ENCODE data around the gene MTRF1L.

MTRF1L gene

GRCh38 chr6:153002613-153003365 lies at the start of gene MTRF1L:
MTRF1L (minus strand) TSS chr6:153002709; CDS start chr6:153002685, 24 bp downstream.
- DNase-seq (ENCODE audit: low read depth in 3 of 3) = peak; percentile 70 to 72 (median 70)

GRCh38 chr6:153051801-153052200 lies 49.3 kb upstream of the MTRF1L start:
- DNase-seq (ENCODE audit: low read depth in 3 of 3) = no peak

DNA sequence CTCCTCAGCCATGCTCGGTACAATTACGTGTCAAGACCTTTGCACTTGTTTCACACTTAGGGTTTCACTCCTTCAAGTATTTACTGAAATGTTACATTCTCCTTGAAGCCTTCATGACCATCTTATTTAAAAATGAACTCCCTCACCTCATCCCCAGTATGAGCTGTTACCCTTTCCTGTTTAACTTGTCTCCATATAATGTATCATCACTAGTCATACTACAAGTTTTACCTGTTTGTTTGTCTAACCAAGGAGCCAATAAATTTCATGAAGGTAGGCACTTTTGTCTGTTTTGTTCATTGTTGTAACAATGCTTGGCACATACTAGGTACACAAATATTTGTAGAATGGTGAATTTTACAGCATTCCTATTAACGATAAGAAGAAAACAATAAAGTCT lies 46.1 kb upstream of the MTRF1L start:
- DNase-seq (ENCODE audit: low read depth in 3 of 3) = no peak

- no peak for DNase-seq (ENCODE audit: low read depth in 3 of 3)
Observed at GRCh38 chr6:153047386-153047785, 44.9 kb upstream of the MTRF1L start.

- no peak for DNase-seq (ENCODE audit: low read depth in 3 of 3)
Observed at GRCh38 chr6:153045271-153045670, 42.8 kb upstream of the MTRF1L start.

GRCh38 chr6:153044295-153044694 lies 41.8 kb upstream of the MTRF1L start:
- no peak for DNase-seq (ENCODE audit: low read depth in 3 of 3)

GRCh38 chr6:153043719-153044118 lies 41.2 kb upstream of the MTRF1L start:
- no peak for DNase-seq (ENCODE audit: low read depth in 3 of 3)

- no peak for DNase-seq (ENCODE audit: low read depth in 3 of 3)
Observed at GRCh38 chr6:153038378-153039057, 36.0 kb upstream of the MTRF1L start.

DNA sequence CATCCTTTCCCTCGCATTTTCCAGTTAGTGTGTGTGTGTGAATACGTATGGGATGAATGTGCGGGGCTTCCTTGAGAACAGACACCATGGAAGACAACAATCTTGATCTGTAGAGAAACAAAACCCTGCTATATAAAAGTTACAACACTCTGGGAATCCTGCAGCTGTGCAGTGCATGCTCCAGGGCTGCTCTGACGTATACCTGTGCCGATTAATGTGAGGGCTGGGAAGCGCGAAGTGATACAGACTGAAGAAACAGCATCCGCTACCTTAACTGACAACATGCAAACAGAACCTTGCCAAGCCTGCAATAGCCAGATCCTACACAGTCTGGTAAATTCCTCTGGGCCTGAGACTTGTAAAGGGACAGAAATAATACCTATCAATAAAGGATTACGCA lies 31.6 kb upstream of the MTRF1L start:
- DNase-seq (ENCODE audit: low read depth in 3 of 3) = no peak

GRCh38 chr6:153032255-153032882 lies 29.9 kb upstream of the MTRF1L start:
- DNase-seq (ENCODE audit: low read depth in 3 of 3) = no peak

DNA sequence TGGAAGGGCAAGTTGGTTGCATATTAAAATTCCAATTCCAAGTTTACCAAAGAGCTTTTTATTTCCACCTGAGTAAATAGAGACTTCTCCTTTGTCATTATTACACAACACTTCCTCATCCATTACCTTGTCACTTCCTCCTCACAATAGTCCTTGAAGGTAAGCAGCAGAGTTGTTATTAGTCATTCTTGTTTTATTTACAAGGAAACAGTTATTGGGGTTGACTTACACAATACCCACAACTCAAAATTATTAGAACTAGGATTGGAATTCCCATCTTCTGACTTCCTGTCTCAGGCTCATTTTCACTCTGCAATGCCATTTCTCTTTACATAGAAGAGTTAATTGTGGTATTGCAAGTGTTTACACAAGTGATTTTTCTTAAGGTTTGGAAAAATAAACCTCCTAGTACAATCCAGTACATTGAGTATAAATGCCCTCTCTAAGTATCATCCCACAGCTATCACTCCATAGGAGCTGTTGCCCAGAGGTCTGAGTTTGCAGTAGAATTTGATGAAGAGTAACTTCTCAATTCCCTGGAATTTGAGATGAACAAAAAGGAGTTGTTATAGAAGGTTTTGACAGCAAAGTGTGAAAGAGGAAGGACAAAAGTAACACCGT lies 28.9 kb upstream of the MTRF1L start:
- DNase-seq (ENCODE audit: low read depth in 3 of 3) = no peak

DNA sequence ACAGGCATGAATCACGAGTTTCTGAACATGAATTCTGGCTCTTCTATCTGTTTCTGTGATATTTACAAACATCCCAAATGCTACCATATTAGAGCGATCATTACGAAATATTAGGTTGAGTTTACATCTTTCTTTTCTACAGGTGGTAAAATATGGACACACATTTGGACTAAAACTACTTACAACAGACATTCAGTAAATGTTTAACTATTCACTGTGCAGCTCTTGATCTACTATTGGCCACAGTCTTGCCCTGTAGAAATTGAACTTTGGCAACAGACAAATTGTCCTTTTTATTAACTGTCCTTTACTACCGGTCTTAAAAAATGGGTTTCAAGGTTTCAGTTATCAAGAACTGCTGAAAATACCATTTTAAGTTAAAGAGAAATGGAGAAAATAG lies 26.5 kb upstream of the MTRF1L start:
- DNase-seq (ENCODE audit: low read depth in 3 of 3) = no peak

DNA sequence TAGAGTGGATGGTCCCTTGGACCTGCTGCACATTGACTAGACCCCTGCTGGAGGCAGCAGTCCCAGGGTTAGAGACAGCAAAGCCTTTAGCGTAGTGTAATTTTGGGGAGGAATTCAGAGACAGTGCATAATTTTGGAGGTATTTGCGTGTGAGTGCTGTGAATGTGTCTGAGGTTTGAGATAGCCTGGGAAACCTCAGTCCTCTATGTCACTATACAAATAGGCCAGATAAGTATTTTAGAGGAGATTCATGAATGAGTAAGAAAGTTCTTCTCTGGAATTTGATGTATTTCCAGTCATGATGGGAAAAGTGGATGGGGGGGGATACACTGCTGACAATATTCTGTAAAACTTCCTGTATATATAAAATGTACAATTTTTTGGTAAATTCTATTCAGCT lies 25.8 kb upstream of the MTRF1L start:
- no peak for DNase-seq (ENCODE audit: low read depth in 3 of 3)

DNA sequence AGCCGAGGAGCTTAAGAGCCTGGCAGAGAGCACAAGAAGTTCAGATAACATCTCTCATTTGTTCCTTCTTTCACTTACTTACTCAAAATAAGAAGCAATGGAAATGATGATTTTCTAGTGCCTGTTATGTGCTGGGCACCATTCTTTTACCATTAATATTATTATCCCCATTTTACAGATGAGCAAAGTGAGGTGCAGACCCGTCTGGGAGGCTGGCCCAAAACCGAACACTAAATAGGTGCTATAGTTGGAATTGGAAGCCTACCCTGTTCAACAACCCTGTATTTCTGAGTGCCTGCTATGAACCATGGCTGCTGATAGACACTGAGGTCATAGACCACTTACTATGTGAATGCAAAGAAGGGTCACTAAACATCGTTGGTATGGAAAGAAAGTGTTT lies 25.0 kb upstream of the MTRF1L start:
- DNase-seq (ENCODE audit: low read depth in 3 of 3) = no peak

GRCh38 chr6:153024709-153025017 lies 22.2 kb upstream of the MTRF1L start:
- no peak for DNase-seq (ENCODE audit: low read depth in 3 of 3)

GRCh38 chr6:153023977-153024708 lies 21.6 kb upstream of the MTRF1L start:
- DNase-seq (ENCODE audit: low read depth in 3 of 3) = peak in 1 of 3 experiments; percentile 5

DNA sequence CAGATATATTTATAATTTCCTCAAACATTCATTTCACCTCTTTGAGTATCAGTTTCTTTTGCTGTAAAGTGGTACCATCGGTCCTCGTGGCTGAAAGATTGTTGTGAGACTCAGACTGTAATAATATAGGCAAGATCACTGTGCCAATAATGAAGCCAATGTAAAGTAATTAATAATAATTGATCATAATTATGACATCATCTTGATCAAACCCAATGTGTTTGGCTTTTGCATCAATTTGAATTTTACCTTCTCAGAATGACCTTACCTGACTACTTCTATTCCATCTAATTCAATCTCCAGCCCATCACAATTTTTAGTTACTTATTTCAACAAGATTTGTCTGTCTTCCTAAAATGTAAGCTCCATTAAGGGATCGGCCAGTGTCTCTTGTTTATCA lies 15.8 kb upstream of the MTRF1L start:
- no peak for DNase-seq (ENCODE audit: low read depth in 3 of 3)

- no peak for DNase-seq (ENCODE audit: low read depth in 3 of 3)
Observed at GRCh38 chr6:153016846-153017245, 14.3 kb upstream of the MTRF1L start.

DNA sequence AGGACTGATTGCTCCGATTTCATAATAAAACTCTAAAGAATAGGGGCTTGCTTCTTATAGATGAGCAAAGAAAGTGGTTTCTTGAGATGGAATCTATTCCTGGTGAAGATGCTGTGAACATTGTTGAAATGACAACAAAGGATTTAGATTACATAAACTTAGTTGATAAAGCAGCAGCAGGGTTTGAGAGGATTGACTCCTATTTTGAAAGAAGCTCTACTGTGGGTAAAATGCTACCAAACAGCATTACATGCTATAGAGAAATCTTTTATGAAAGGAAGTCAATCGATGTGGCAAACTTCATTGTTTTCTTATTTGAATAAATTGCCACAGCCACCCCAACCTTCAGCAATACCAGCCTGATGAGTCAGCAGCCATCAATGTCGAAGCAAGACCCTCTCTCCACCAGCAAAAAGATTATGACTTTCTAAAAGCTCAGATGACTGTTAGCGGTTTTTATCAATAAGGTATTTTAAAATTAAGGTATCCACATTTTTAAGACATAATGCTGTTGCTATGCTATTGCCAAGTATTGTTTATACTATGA lies 12.7 kb upstream of the MTRF1L start:
- DNase-seq (ENCODE audit: low read depth in 3 of 3) = no peak

GRCh38 chr6:153013438-153013837 lies 10.9 kb upstream of the MTRF1L start:
- DNase-seq (ENCODE audit: low read depth in 3 of 3) = no peak

GRCh38 chr6:153012856-153013255 lies 10.3 kb upstream of the MTRF1L start:
- no peak for DNase-seq (ENCODE audit: low read depth in 3 of 3)

GRCh38 chr6:153003366-153003690 lies 819 bp upstream of the MTRF1L start:
- no peak for DNase-seq (ENCODE audit: low read depth in 3 of 3)

Data from stimulated activated CD4-positive, alpha-beta T cell treated with anti-CD3 and anti-CD28 coated beads, TNF-alpha, amount 100 ng/mL, for 4 hours (primary cell).